Muscle layer of duodenum (tissue), 2 donors: ENCODE measurements around the gene C1QL2.

Experiments used
- H3K27ac ChIP-seq: one replicate; pipeline ENCODE4 v1.7.0; 2013; ENCODE audit warnings: mild to moderate bottlenecking, low read length
- H3K27me3 ChIP-seq: one replicate; pipeline ENCODE4 v1.7.0; 2013; ENCODE audit warnings: low read depth, mild to moderate bottlenecking, control low read depth, low read length
- H3K36me3 ChIP-seq, 2 donors: one replicate each; pipeline ENCODE4 v1.7.0; 2013; ENCODE audit warnings: low read length in 2 of 2, control low read depth in 1 of 2, mild to moderate bottlenecking in 1 of 2; ENCODE audit not compliant: insufficient read depth in 2 of 2, control insufficient read depth in 1 of 2
- H3K4me1 ChIP-seq, 2 donors: one replicate each; pipeline ENCODE4 v1.7.0; 2013; ENCODE audit warnings: low read length in 2 of 2, mild to moderate bottlenecking in 2 of 2, control low read depth in 1 of 2, moderate library complexity in 1 of 2; ENCODE audit not compliant: insufficient read depth in 2 of 2, control insufficient read depth in 1 of 2
- H3K4me3 ChIP-seq, 2 donors: one replicate each; pipeline ENCODE4 v1.7.0; 2013; ENCODE audit warnings: low read length in 2 of 2, low read depth in 1 of 2, mild to moderate bottlenecking in 1 of 2
- H3K9me3 ChIP-seq, 2 donors: one replicate each; pipeline ENCODE4 v1.7.0; 2013; ENCODE audit warnings: low read length in 2 of 2, control low read depth in 1 of 2, mild to moderate bottlenecking in 1 of 2; ENCODE audit not compliant: control insufficient read depth in 1 of 2
- donor health status: healthy.

The C1QL2 gene

DNA sequence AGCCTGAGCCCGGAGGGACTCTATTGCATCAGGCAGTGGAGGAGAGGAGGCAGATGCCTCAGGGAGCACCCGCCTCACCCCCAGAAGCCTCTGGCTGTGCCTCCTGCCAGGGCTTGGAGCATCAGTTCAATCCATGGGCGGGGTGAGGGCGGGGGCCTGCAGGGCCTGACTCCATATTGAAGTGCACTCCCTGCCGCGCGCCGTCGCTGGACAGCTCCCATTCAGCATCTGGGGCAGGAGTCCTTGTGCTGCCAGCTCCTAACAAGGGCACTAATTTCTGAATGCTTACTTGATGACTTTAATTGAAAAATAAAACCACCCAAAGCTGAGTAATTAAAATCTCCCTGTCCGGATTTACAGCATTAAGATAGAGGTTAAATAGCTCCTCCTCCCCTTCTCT is 23.8 kb downstream of the C1QL2 start:
- Histone ChIP-seq H3K9me3 (peaks cover 0 to 4% of the 10 kb centered on the region in 2 donors), H3K27ac (no peak overlapping the region), H3K4me3 (no peak overlapping the region), H3K36me3 (no peaks in the 10 kb centered on the region), H3K27me3 (peaks cover 4% of the 10 kb centered on the region), H3K4me1 (no peaks in the 10 kb centered on the region)

GRCh38 chr2:119126650-119127049 is 31.9 kb downstream of the C1QL2 start:
- Histone ChIP-seq H3K27ac (no peak overlapping the region), H3K4me1 (no peaks in the 10 kb centered on the region), H3K36me3 (no peaks in the 10 kb centered on the region), H3K9me3 (no peaks in the 10 kb centered on the region), H3K27me3 (peaks cover 4% of the 10 kb centered on the region), H3K4me3 (no peak overlapping the region)

DNA sequence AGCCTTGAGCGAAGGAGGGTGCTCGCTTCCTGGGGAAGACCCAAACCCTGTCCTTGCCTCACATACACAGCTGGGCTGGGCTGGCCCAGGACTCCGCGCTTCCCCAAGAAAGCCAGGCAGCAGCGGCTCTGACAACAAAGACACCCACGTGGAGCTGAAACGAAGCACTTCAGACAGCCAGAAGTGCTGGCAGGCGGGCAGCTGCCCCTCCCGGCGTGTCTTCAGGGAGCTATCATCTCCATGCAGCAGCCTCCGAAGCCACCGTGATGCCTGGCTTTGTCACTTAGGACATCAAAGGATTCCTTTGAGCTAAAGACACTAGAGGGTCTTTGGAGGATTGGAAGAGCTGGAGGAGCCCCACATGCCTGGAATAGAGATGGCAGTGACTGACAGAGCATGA is 35.2 kb downstream of the C1QL2 start:
- no peaks in the 10 kb centered on the region for H3K36me3 ChIP-seq
- no peak overlapping the region for H3K4me3 ChIP-seq
- H3K27ac ChIP-seq, result no peak overlapping the region
- H3K4me1 ChIP-seq, result no peaks in the 10 kb centered on the region
- no peaks in the 10 kb centered on the region for H3K27me3 ChIP-seq
- no peaks in the 10 kb centered on the region for H3K9me3 ChIP-seq

DNA sequence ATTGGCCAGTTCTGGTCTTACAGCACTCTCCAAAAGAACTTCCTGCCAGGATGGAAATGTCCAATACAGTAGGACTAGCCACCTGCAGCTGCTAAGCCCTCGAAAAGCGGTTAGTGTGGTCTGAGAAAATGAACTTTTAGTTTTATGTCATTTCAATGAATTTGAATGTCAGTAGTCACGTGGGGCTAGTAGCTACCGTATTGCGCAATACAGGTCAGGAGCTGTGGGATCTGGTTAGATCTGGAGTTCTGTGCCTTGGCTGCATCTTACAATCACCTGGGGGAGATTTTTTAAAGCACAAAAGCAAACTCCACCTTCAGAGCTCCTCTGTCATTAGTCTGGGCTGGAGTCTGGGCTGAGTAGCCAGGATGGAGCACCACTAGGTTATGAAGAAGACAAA is 35.9 kb downstream of the C1QL2 start:
- no peak overlapping the region for H3K4me3 ChIP-seq

GRCh38 chr2:119119999-119120756 is 38.4 kb downstream of the C1QL2 start:
- H3K4me3 ChIP-seq, result no peak overlapping the region
- no peaks in the 10 kb centered on the region for H3K9me3 ChIP-seq
- no peaks in the 10 kb centered on the region for H3K4me1 ChIP-seq
- no peak overlapping the region for H3K27ac ChIP-seq
- no peaks in the 10 kb centered on the region for H3K36me3 ChIP-seq
- no peaks in the 10 kb centered on the region for H3K27me3 ChIP-seq

More for the DNA sequence above, 35.9 kb downstream of the C1QL2 start:
- H3K9me3 ChIP-seq, result no peaks in the 10 kb centered on the region
- H3K27me3 ChIP-seq, result no peaks in the 10 kb centered on the region
- no peaks in the 10 kb centered on the region for H3K4me1 ChIP-seq
- H3K27ac ChIP-seq, result no peak overlapping the region
- no peaks in the 10 kb centered on the region for H3K36me3 ChIP-seq

- H3K4me1 ChIP-seq, result no peaks in the 10 kb centered on the region
Observed at GRCh38 chr2:119119076-119119785, 39.3 kb downstream of the C1QL2 start.

DNA sequence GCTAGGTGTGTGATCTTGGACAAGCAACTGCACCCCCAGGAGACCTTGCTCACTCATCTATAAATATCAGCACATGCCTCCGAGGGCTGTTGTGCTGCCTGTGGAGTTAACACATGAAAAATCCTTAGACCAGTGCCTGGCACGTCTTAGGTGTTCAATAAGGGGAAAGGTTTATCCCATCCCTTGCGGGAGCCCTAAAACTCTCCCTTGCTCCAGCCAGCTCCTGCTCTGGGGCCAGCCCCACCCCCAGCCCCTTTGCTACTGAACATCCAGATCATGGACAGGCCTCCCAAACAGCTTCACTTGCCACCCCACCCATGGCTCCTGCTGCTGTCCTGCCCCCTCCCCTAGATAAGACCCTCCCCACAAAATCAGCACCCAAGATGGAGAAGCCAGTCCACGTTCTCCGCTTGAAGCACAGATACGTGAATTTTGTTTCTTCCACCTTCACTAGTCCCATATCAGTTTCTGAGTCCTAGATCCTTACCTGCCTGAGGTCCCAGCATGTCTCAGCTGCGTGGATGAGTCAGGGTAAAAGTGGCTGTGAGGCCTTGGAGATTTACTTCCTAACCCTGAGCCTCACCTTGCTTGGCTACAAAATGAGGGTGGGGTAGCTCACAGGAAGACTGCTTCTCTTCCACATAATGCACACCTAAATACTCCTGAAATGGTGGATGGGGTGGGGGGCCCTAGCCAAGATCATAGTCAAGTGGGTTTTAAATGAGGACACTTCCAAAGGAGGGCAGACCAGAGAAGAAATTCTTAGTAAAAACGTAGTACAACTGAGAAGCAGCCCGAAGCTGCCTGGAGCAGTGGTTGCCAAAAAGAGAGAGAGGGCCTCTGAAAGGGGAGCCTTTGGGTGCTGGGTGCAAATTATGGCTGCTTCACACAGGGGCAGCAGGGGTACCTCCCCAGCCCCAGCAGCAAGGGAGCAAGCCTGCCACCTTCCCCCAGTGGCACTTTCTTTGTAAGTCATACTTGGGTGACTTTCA is 40.4 kb downstream of the C1QL2 start:
- Histone ChIP-seq H3K9me3 (no peaks in the 10 kb centered on the region), H3K36me3 (no peaks in the 10 kb centered on the region), H3K27me3 (no peaks in the 10 kb centered on the region), H3K4me3 (no peak overlapping the region), H3K27ac (no peak overlapping the region), H3K4me1 (no peaks in the 10 kb centered on the region)

More at GRCh38 chr2:119119076-119119785, 39.3 kb downstream of the C1QL2 start:
- H3K27me3 ChIP-seq, result no peaks in the 10 kb centered on the region
- no peak overlapping the region for H3K4me3 ChIP-seq
- no peak overlapping the region for H3K27ac ChIP-seq
- no peaks in the 10 kb centered on the region for H3K36me3 ChIP-seq
- no peaks in the 10 kb centered on the region for H3K9me3 ChIP-seq

DNA sequence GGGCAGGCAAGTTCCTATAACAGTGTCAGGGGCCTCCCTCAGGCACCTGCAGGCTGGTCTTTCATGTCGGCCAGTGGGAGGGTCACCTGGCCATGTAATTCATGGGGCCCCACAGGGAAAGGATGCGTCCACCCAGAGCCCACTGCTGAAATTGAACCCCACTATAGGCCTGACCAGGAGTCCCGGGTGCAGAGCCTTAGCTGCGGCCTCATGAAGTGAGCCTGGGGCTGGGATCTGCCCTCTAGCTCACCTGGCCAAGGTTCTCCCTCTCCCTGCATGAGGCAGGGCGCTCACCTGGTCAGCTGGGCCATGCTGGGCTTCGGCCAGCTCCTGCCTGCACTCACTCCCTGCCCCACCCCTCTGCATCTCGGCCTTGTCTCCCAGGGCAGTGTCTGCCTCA is 41.1 kb downstream of the C1QL2 start:
- Histone ChIP-seq H3K4me1 (no peaks in the 10 kb centered on the region), H3K36me3 (no peaks in the 10 kb centered on the region), H3K27ac (no peak overlapping the region), H3K9me3 (no peaks in the 10 kb centered on the region), H3K27me3 (no peaks in the 10 kb centered on the region), H3K4me3 (no peak overlapping the region)

DNA sequence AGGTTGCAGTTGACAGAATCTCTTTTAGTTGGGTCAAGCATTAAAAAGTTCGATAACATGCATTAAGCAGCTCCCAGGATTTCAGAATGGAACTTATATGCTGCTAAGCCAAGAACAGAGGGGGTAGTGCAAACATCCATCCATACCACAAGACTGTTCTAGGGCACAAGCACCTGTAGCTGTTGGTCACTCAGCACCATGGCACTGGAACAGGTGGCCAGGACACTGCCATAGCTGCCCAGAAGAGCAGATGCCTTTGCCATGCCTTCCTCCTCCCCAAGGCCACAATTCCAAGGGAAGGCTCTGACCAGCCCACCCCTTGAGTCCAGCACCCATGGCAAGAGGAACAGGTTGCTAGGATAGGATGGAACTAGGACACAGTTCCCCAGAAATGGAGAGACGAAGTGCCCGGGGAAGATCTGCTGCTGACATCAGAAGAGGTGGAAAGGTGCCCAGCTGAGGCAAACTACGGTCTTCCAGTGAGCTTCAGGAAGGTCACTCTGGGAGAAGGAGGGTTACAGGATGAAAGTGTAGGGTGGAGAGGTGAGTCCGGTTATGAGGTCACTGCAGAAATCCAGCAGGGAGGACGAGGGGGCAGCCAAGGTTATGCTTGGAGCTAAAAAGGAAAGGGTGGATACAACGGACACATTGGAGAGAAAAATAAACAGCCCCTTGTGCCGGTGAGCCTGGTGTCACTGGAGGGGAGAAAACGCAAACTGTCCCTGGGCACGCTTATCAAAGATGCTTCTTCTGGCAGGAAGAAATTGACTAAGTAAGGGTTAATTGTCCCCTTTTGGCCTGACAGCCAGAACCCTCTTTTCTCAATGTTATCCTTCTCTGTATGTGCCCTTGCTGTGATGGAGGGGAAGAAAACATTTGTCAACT is 41.9 kb downstream of the C1QL2 start:
- H3K27ac ChIP-seq, result no peak overlapping the region

GRCh38 chr2:119114266-119114665 is 44.3 kb downstream of the C1QL2 start:
- Histone ChIP-seq H3K4me1 (no peaks in the 10 kb centered on the region), H3K27me3 (no peaks in the 10 kb centered on the region)

More for the DNA sequence above, 41.9 kb downstream of the C1QL2 start:
- no peaks in the 10 kb centered on the region for H3K4me1 ChIP-seq
- no peaks in the 10 kb centered on the region for H3K36me3 ChIP-seq
- peaks cover 0 to 2% of the 10 kb centered on the region in 2 donors for H3K9me3 ChIP-seq
- H3K4me3 ChIP-seq, result no peak overlapping the region
- no peaks in the 10 kb centered on the region for H3K27me3 ChIP-seq

More at GRCh38 chr2:119114266-119114665, 44.3 kb downstream of the C1QL2 start:
- H3K36me3 ChIP-seq, result no peaks in the 10 kb centered on the region
- H3K4me3 ChIP-seq, result no peak overlapping the region
- H3K9me3 ChIP-seq, result peaks cover 0 to 11% of the 10 kb centered on the region in 2 donors
- H3K27ac ChIP-seq, result no peak overlapping the region
